HepG2 (cell line): ENCODE results near the gene EOMES. TPM values are rescaled to one million over a fixed set of nuclear protein-coding genes. Genes with fewer than 3 reads are reported as not detected.

ENCODE experiments used
- ATAC-seq: fragments of 200-7000 bp; cut with Tn5 transposase; 3 replicates; pipeline ENCODE4 v1.9.1; 2020; ENCODE audit warnings: mild to moderate bottlenecking, moderate library complexity
- BruUV-seq: library from RNA; stranded (reverse); fragments of 400-500 nt; replicated peaks from 2 replicates; lab custom pipeline; 2021; lab: Mats Ljungman, UMichigan
- CTCF ChIA-PET: fragments of 300-600 bp; formaldehyde crosslinking; extraction: SDS; loops from one replicate; lab custom pipeline; 2021; ENCODE audit warnings: low total read pairs, inconsistent platforms, low intra/inter-chr PET ratio; lab: Yijun Ruan, JAX
- POLR2A ChIA-PET: fragments of 350-600 bp; sonication (Branson Sonifier 250); formaldehyde crosslinking; loops from one replicate; lab custom pipeline; 2020; ENCODE audit warnings: antibody characterized with exemption, inconsistent platforms; lab: Yijun Ruan, JAX
- DNase-seq: peaks from one replicate; pipeline ENCODE4 v3.0.0-alpha.2; 2015; ENCODE audit warnings: low spot score
- FAIRE-seq: peaks from 3 replicates; lab custom pipeline; 2011; peaks lifted over from hg19 to GRCh38; lab: Jason Lieb, UNC
- H2AFZ ChIP-seq: one replicate; pipeline ENCODE4 v1.6.1; 2011; ENCODE audit warnings: low read length, inconsistent platforms
- H3K27ac ChIP-seq: fragments of 300-600 bp; 3 replicates; pipeline ENCODE4 v1.8.0; 2011; ENCODE audit warnings: mixed run types, mild to moderate bottlenecking, mixed read lengths, low read length, inconsistent platforms; ENCODE audit not compliant: insufficient read depth; ENCODE audit errors: extremely low read length
- H3K27me3 ChIP-seq, 2 experiments: fragments of 200-600 bp in 1 of 2; 2 replicates in 1 of 2; 3 replicates in 1 of 2; pipeline versions ENCODE4 v1.6.0 to v1.8.0; 2011; ENCODE audit warnings: low read length in 2 of 2, mild to moderate bottlenecking in 2 of 2, moderate library complexity in 2 of 2, inconsistent platforms in 1 of 2; ENCODE audit not compliant: insufficient read depth in 2 of 2, control insufficient read depth in 1 of 2
- H3K36me3 ChIP-seq, 2 experiments: fragments of 200-600 bp in 1 of 2; replicated peaks in 1 of 2; 2 replicates in 1 of 2; 3 replicates in 1 of 2; pipeline versions ENCODE4 v1.5.1 to v1.8.0; 2011; ENCODE audit warnings: low read length in 2 of 2, inconsistent platforms in 1 of 2; ENCODE audit not compliant: insufficient read depth in 2 of 2, control insufficient read depth in 1 of 2
- H3K4me1 ChIP-seq: 2 replicates; pipeline ENCODE4 v1.5.1; 2012; ENCODE audit warnings: low read length, inconsistent platforms; ENCODE audit not compliant: insufficient read depth
- H3K4me2 ChIP-seq: 2 replicates; pipeline ENCODE4 v1.6.0; 2011; ENCODE audit warnings: low read depth, low read length, inconsistent platforms
- H3K4me3 ChIP-seq, 3 experiments: fragments of 200-600 bp in 1 of 3; sonication (generic), shearing (Covaris generic) in 1 of 3; replicated peaks in 1 of 3; 2 replicates each; pipeline ENCODE4 v1.5.1; 2011 to 2016; ENCODE audit warnings: low read length in 3 of 3, inconsistent platforms in 2 of 3, low read depth in 2 of 3, mild to moderate bottlenecking in 2 of 3, control low read depth in 1 of 3, mixed read lengths in 1 of 3; ENCODE audit not compliant: insufficient read depth in 1 of 3
- H3K79me2 ChIP-seq: one replicate; pipeline ENCODE4 v1.6.1; 2011; ENCODE audit warnings: low read length, inconsistent platforms; ENCODE audit not compliant: insufficient read depth
- H3K9ac ChIP-seq: 2 replicates; pipeline ENCODE4 v1.6.0; 2011; ENCODE audit warnings: mild to moderate bottlenecking, low read depth, low read length, inconsistent platforms; ENCODE audit not compliant: insufficient read depth
- H3K9me3 ChIP-seq: 2 replicates; pipeline ENCODE4 v1.5.1; 2012; ENCODE audit warnings: mild to moderate bottlenecking, low read length
- H4K20me1 ChIP-seq: 2 replicates; pipeline ENCODE4 v1.6.0; 2011; ENCODE audit warnings: inconsistent platforms, mild to moderate bottlenecking, low read length, moderate library complexity; ENCODE audit not compliant: insufficient read depth
- ASH2L ChIP-seq: fragments of 300-600, 200-600 bp; sonication (generic); IDR thresholded peaks from 2 replicates; pipeline ENCODE4 v1.7.0; 2017; ENCODE audit warnings: low read depth, mild to moderate bottlenecking, moderate library complexity, mixed read lengths, low read length; ENCODE audit not compliant: insufficient read length
- HDAC6 ChIP-seq: fragments of 200-600 bp; sonication (generic); IDR thresholded peaks from 2 replicates; pipeline ENCODE4 v1.7.0; 2017; ENCODE audit warnings: mild to moderate bottlenecking, antibody characterized with exemption, low read length, low read depth
- TOPORS ChIP-seq: sonication (generic); formaldehyde crosslinking; IDR thresholded peaks from 2 replicates; pipeline ENCODE4 v1.8.0; 2023; ENCODE audit warnings: mild to moderate bottlenecking, missing genetic modification reagents
- ZNF264 ChIP-seq: sonication (generic); formaldehyde crosslinking; IDR thresholded peaks from 2 replicates; pipeline ENCODE4 v1.4.0; 2020; ENCODE audit warnings: missing genetic modification reagents
- ZNF614 ChIP-seq: IDR thresholded peaks from 2 replicates; pipeline ENCODE4 v1.6.1; 2018; ENCODE audit warnings: missing biosample characterization, missing genetic modification reagents, inconsistent platforms, borderline replicate concordance
- WGBS: methylation state at CpG from one replicate; pipeline ENCODE4 v1.1.6; 2017; ENCODE audit warnings: low lambda C conversion rate; 5-methylcytosine and 5-hydroxymethylcytosine counted together
- in situ Hi-C: cut with HindIII; loops from 2 replicates; pipeline ENCODE4 v1.10.0; 2017; ENCODE audit warnings: low pct_unique_long_range_greater_than_20kb; ENCODE audit not compliant: extremely low pct_ligation_motif_present
- intact Hi-C: fragments of 100-400 bp; cut with micrococcal nuclease; formaldehyde crosslinking; loops from one replicate; pipeline ENCODE4 v1.10.0; 2022; ENCODE audit not compliant: unreplicated experiment
- polyA plus RNA-seq, 8 experiments: library from polyadenylated mRNA; depleted of rRNA in 3 of 8; stranded (reverse) in 7 of 8; unstranded in 1 of 8; fragments of >200 nt; fragmentation: Illumina TruSeq in 4 of 8; extraction: Trizol in 4 of 8; gene quantifications; 2 replicates each; pipeline versions ENCODE4 v1.2.1 to v1.2.3, GENCODE V29; 2011 to 2016; ENCODE audit warnings: low read depth in 4 of 8, missing spikeins in 1 of 8, mixed read lengths in 1 of 8; ENCODE audit not compliant: insufficient read depth in 1 of 8
- total RNA-seq, 5 experiments: library from RNA; depleted of rRNA; stranded (reverse); fragments of >200 nt; fragmentation: Illumina TruSeq; extraction: Trizol; gene quantifications; 2 replicates each; pipeline ENCODE4 v1.2.3, GENCODE V29; 2016; ENCODE audit warnings: low read depth in 1 of 5
- TF ChIP-seq, protein P1 (sequence below): sonication (generic); formaldehyde crosslinking; IDR thresholded peaks from 2 replicates; pipeline ENCODE4 v1.4.0; 2020; ENCODE audit warnings: mild to moderate bottlenecking, missing genetic modification reagents, borderline replicate concordance

The EOMES gene
- total and polyA plus RNA-seq, 2 of the 13 experiments (the other 11 are each of a cell fraction or from before 2014, with no cell fraction given), result 0.11 to 0.12 TPM

DNA sequence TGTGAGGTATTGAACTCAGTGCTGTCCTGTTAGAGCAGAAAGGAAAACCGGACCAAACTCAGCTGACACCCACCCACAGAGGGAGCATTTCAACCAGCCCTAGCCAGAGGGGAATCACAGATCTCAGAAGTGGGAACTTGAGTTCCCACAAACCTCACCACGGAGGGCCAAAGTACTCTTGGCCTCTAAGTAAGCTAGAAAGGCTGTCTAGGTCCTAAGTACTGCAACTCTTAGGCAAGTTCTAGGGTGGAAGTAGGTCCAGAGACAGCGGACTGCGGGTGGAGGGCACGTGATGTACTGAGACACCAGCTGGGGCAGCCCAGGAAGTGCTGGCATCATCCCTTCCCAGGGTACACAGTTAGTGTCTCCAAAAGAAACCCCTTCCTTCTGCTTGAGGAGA lies 34.1 kb downstream of the EOMES start:
- no peaks in the 10 kb centered on the region for H3K79me2 ChIP-seq
- TF ChIP-seq ZNF264, result no peak
- no peak for TF ChIP-seq ZNF614 (CRISPR knock-in tag)
- TF ChIP-seq TOPORS, result no peak
- no peak for TF ChIP-seq ASH2L
- TF ChIP-seq HDAC6, result no peak
- TF ChIP-seq, protein P1, sequence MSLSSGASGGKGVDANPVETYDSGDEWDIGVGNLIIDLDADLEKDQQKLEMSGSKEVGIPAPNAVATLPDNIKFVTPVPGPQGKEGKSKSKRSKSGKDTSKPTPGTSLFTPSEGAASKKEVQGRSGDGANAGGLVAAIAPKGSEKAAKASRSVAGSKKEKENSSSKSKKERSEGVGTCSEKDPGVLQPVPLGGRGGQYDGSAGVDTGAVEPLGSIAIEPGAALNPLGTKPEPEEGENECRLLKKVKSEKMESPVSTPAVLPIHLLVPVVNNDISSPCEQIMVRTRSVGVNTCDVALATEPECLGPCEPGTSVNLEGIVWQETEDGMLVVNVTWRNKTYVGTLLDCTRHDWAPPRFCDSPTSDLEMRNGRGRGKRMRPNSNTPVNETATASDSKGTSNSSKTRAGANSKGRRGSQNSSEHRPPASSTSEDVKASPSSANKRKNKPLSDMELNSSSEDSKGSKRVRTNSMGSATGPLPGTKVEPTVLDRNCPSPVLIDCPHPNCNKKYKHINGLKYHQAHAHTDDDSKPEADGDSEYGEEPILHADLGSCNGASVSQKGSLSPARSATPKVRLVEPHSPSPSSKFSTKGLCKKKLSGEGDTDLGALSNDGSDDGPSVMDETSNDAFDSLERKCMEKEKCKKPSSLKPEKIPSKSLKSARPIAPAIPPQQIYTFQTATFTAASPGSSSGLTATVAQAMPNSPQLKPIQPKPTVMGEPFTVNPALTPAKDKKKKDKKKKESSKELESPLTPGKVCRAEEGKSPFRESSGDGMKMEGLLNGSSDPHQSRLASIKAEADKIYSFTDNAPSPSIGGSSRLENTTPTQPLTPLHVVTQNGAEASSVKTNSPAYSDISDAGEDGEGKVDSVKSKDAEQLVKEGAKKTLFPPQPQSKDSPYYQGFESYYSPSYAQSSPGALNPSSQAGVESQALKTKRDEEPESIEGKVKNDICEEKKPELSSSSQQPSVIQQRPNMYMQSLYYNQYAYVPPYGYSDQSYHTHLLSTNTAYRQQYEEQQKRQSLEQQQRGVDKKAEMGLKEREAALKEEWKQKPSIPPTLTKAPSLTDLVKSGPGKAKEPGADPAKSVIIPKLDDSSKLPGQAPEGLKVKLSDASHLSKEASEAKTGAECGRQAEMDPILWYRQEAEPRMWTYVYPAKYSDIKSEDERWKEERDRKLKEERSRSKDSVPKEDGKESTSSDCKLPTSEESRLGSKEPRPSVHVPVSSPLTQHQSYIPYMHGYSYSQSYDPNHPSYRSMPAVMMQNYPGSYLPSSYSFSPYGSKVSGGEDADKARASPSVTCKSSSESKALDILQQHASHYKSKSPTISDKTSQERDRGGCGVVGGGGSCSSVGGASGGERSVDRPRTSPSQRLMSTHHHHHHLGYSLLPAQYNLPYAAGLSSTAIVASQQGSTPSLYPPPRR (CRISPR knock-in tag), result no peak
- no peak overlapping the region for H3K4me3 ChIP-seq
- no peak overlapping the region for H3K27ac ChIP-seq
- CTCF ChIA-PET, result no interaction called here
- no peak; the same call in 2 of the 3 replicates for ATAC-seq
- H3K27me3 ChIP-seq, result no peaks in the 10 kb centered on the region; a peak in 1 of 5 replicates
- FAIRE-seq, result no peak
- no peak for DNase-seq
- H3K4me1 ChIP-seq, result no peaks in the 10 kb centered on the region
- H4K20me1 ChIP-seq, result no peaks in the 10 kb centered on the region
- H3K4me2 ChIP-seq, result no peak overlapping the region
- no TSS peak for BruUV-seq
- no peak overlapping the region for H2AFZ ChIP-seq
- POLR2A ChIA-PET, result no interaction called here
- WGBS, result 64% methylated on average over 4 of the region's 5 CpGs
- H3K9me3 ChIP-seq, result no peaks in the 10 kb centered on the region
- H3K36me3 ChIP-seq, result no peaks in the 10 kb centered on the region
- in situ Hi-C loops, result no loop called here
- no peak overlapping the region for H3K9ac ChIP-seq
- intact Hi-C loops, result no loop called here
